Stimulated activated CD4-positive, alpha-beta T cell treated with anti-CD3 and anti-CD28 coated beads, Interleukin-15, amount 100 ng/mL, for 1 hour (primary cell): ENCODE measurements around the gene LHPP.

ENCODE experiments used
- DNase-seq, 2 donors: peaks; one replicate each; pipeline ENCODE4 v3.0.0-alpha.2; 2020; ENCODE audit warnings: low read depth in 1 of 2, low spot score in 1 of 2

The LHPP gene

GRCh38 chr10:124653811-124654651 is 192.4 kb downstream of the LHPP start:
- DNase-seq: no peak

GRCh38 chr10:124654686-124655085 is 193.1 kb downstream of the LHPP start:
- DNase-seq: no peak

GRCh38 chr10:124655191-124656112 is 193.8 kb downstream of the LHPP start:
- no peak for DNase-seq

GRCh38 chr10:124656113-124656490 is 194.5 kb downstream of the LHPP start:
- DNase-seq: no peak

- no peak for DNase-seq
Measured at GRCh38 chr10:124656541-124656940, 194.9 kb downstream of the LHPP start.

GRCh38 chr10:124657806-124658205 is 196.2 kb downstream of the LHPP start:
- no peak for DNase-seq

- DNase-seq: no peak
Measured at GRCh38 chr10:124658591-124659242, 197.1 kb downstream of the LHPP start.

- no peak for DNase-seq
Measured at GRCh38 chr10:124659380-124659779, 197.8 kb downstream of the LHPP start.

- DNase-seq: no peak
Measured at GRCh38 chr10:124660404-124661125, 198.9 kb downstream of the LHPP start.

- no peak for DNase-seq
Measured at GRCh38 chr10:124661660-124662180, 200.1 kb downstream of the LHPP start.

- DNase-seq: no peak
Measured at GRCh38 chr10:124663228-124663627, 201.6 kb downstream of the LHPP start.
